Panc1 (cell line): ENCODE results near the gene SPAG6.

ENCODE experiments used
- POLR2AphosphoS5 ChIP-seq: IDR thresholded peaks from 2 replicates; pipeline ENCODE4 v1.6.1; 2012; ENCODE audit warnings: mild to moderate bottlenecking, low read depth, low read length, moderate library complexity
- SIN3A ChIP-seq: IDR thresholded peaks from 2 replicates; pipeline ENCODE4 v1.6.1; 2012; ENCODE audit warnings: low read depth, mild to moderate bottlenecking, low read length, moderate library complexity, borderline replicate concordance; ENCODE audit not compliant: insufficient read depth
- TCF7L2 ChIP-seq: IDR thresholded peaks from 2 replicates; pipeline ENCODE4 v1.6.1; 2011; ENCODE audit warnings: mild to moderate bottlenecking, low read depth, low read length, inconsistent platforms
- TF ChIP-seq, protein P1 (sequence below): fragments of 450-650 bp; IDR thresholded peaks from 2 replicates; pipeline ENCODE4 v1.5.1; 2017; ENCODE audit warnings: mild to moderate bottlenecking
- TF ChIP-seq, protein P2 (sequence below), 2 experiments: IDR thresholded peaks; 2 replicates each; pipeline ENCODE4 v1.6.1; 2011 to 2012; ENCODE audit warnings: low read depth in 2 of 2, control low read depth in 1 of 2, low read length in 1 of 2, mild to moderate bottlenecking in 1 of 2, moderate library complexity in 1 of 2; ENCODE audit not compliant: insufficient read depth in 1 of 2

DNA sequence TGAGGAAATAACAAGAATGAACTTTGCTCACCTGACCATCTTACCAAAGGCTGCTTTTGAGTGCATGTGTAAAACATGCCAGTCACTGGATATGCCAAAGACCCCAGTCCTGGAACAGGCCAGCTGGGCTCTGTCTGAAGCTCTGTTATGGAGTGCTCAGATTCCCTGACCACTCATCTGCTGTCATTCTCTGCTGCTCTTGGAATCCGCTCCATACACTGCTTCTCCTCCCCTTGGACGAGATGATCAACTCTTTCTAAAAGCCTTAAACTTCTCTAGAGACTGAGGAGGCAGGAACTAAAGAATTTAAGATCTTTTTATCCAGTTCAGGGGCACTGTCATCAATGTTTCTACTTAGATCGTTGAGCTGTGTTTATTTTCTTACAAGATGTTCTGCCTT, 100.2 kb downstream of the SPAG6 start:
- TF ChIP-seq, protein P1, sequence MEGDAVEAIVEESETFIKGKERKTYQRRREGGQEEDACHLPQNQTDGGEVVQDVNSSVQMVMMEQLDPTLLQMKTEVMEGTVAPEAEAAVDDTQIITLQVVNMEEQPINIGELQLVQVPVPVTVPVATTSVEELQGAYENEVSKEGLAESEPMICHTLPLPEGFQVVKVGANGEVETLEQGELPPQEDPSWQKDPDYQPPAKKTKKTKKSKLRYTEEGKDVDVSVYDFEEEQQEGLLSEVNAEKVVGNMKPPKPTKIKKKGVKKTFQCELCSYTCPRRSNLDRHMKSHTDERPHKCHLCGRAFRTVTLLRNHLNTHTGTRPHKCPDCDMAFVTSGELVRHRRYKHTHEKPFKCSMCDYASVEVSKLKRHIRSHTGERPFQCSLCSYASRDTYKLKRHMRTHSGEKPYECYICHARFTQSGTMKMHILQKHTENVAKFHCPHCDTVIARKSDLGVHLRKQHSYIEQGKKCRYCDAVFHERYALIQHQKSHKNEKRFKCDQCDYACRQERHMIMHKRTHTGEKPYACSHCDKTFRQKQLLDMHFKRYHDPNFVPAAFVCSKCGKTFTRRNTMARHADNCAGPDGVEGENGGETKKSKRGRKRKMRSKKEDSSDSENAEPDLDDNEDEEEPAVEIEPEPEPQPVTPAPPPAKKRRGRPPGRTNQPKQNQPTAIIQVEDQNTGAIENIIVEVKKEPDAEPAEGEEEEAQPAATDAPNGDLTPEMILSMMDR = no peak
- TF ChIP-seq POLR2AphosphoS5 (no peak), SIN3A (no peak), TCF7L2 (no peak)
- TF ChIP-seq, protein P2, sequence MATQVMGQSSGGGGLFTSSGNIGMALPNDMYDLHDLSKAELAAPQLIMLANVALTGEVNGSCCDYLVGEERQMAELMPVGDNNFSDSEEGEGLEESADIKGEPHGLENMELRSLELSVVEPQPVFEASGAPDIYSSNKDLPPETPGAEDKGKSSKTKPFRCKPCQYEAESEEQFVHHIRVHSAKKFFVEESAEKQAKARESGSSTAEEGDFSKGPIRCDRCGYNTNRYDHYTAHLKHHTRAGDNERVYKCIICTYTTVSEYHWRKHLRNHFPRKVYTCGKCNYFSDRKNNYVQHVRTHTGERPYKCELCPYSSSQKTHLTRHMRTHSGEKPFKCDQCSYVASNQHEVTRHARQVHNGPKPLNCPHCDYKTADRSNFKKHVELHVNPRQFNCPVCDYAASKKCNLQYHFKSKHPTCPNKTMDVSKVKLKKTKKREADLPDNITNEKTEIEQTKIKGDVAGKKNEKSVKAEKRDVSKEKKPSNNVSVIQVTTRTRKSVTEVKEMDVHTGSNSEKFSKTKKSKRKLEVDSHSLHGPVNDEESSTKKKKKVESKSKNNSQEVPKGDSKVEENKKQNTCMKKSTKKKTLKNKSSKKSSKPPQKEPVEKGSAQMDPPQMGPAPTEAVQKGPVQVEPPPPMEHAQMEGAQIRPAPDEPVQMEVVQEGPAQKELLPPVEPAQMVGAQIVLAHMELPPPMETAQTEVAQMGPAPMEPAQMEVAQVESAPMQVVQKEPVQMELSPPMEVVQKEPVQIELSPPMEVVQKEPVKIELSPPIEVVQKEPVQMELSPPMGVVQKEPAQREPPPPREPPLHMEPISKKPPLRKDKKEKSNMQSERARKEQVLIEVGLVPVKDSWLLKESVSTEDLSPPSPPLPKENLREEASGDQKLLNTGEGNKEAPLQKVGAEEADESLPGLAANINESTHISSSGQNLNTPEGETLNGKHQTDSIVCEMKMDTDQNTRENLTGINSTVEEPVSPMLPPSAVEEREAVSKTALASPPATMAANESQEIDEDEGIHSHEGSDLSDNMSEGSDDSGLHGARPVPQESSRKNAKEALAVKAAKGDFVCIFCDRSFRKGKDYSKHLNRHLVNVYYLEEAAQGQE (IDR thresholded peaks at IDR 0.05; ENCODE audit: insufficient read depth in 1 of 2, low read depth in 2 of 2, low read length in 1 of 2) = no peak
